B cell (primary cell): ENCODE measurements around the gene BBIP1.

Experiments used
- CTCF ChIP-seq: fragments of 200-600 bp; IDR thresholded peaks from one replicate; pipeline ENCODE4 v1.8.0; 2022; ENCODE audit warnings: antibody characterized with exemption, mild to moderate bottlenecking
- EZH2 ChIP-seq: IDR thresholded peaks from 2 replicates; pipeline ENCODE4 v1.6.1; 2012; ENCODE audit warnings: borderline replicate concordance, low read depth, mild to moderate bottlenecking, moderate library complexity, low read length; ENCODE audit not compliant: insufficient read depth, poor library complexity, severe bottlenecking

- TF ChIP-seq CTCF = no peak
- no peak for TF ChIP-seq EZH2
These were observed 66.0 kb downstream of the BBIP1 start for GRCh38 chr10:110852947-110853346.
